ACC112 (cell line): ENCODE data around the gene CAPN7.
"Not testable (repeated sequence)": the region's sequence is repeated elsewhere in the genome, so short reads cannot be mapped to it uniquely, and the experiment has no call there.

Source experiments
- H2AFZ ChIP-seq: fragments of 200-600 bp; sonication (generic); one replicate; pipeline ENCODE4 v1.6.0; 2017; ENCODE audit warnings: antibody characterized with exemption, low read length; ENCODE audit not compliant: unreplicated experiment
- H3K27ac ChIP-seq: fragments of 200-600 bp; sonication (generic); 2 replicates; pipeline ENCODE4 v1.5.1; 2014; ENCODE audit warnings: low read depth, mild to moderate bottlenecking, antibody characterized with exemption, low read length, moderate library complexity
- H3K27me3 ChIP-seq: fragments of 200-600 bp; sonication (generic); 2 replicates; pipeline ENCODE4 v1.6.1; 2014; ENCODE audit warnings: mild to moderate bottlenecking, antibody characterized with exemption, low read length, moderate library complexity, mixed read lengths; ENCODE audit not compliant: insufficient read depth
- H3K36me3 ChIP-seq: fragments of 200-600 bp; sonication (generic); 2 replicates; pipeline ENCODE4 v1.6.1; 2016; ENCODE audit warnings: mild to moderate bottlenecking, antibody characterized with exemption, low read length, moderate library complexity, mixed read lengths; ENCODE audit not compliant: insufficient read depth
- H3K4me1 ChIP-seq: fragments of 200-600 bp; sonication (generic); one replicate; pipeline ENCODE4 v1.6.1; 2016; ENCODE audit warnings: low read length, mixed read lengths; ENCODE audit not compliant: insufficient read depth, unreplicated experiment, control insufficient read depth
- H3K4me3 ChIP-seq: fragments of 200-600 bp; sonication (generic); 2 replicates; pipeline ENCODE4 v1.5.1; 2014; ENCODE audit warnings: mild to moderate bottlenecking, low read depth, low read length
- H3K79me2 ChIP-seq: fragments of 200-600 bp; sonication (generic); one replicate; pipeline ENCODE4 v1.6.0; 2016; ENCODE audit warnings: low read length; ENCODE audit not compliant: control insufficient read depth, unreplicated experiment, insufficient read depth

The CAPN7 gene

DNA sequence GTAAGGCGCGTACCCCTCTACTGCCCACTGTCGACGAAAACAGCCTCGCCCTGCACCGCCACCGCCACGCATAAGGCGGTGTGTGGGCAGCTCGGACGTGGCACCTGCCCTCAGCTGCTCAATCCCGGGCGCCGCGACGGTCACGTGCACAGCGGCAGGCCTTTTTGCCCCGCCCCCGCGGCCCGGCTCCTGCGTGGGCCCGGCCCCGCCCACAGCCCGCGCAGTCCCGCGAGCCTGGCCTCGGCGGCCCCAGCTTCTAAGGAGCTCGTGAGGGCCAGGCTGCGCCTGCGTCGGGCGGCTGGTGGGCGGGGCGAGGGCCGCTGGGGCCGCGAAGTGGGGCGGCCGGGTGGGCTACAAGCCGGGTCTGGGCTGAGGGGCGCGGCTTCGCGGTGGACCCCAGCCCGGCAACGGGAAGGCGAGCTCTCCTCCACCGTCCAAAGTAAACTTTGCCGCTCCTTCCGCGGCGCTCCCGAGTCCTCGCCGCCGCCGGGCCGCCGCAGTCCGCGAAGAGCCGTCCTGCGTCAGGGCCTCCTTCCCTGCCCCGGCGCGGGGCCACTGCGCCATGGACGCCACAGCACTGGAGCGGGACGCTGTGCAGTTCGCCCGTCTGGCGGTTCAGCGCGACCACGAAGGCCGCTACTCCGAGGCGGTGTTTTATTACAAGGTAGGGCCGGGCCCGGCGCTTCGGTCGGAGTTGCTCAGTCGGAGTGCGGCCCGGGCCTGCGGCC is at the start of gene CAPN7:
Gene CAPN7, plus strand, starts transcription at position 313 of the 728 bp plus-strand sequence. Its CDS starts 250 bp downstream, at position 563.
- H3K27me3 ChIP-seq = no peaks in the 10 kb centered on the region
- H3K36me3 ChIP-seq = no peaks in the 10 kb centered on the region
- peak within 1 kb of the TSS; percentile 73 for H3K27ac ChIP-seq
- peak within 1 kb of the TSS; percentile 100 for H3K4me3 ChIP-seq
- H2AFZ ChIP-seq = peak within 1 kb of the TSS; percentile 90
- peaks cover 42% of the 10 kb centered on the region for H3K79me2 ChIP-seq
- H3K4me1 ChIP-seq = peaks cover 17% of the 10 kb centered on the region

DNA sequence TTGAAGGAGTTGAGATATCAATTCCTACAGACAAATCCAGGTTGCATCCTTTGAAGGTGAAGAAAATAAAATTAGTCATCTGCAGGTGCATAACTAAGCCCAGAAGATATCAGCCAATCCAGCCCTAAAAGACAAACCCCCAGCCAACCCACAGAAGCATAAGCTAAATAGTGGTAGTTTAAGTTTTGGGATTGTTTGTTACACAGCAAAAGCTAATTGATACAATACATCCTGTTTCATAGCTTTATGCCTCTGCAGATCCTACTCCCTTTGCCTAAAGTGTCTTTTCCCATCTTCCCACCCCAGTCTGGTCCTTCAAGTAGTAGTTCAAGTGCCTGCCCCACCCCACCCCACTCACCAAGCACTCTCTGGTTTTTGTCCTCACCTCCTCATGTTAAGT is 48.6 kb upstream of the CAPN7 start:
- no peak overlapping the region for H2AFZ ChIP-seq
- H3K79me2 ChIP-seq = no peaks in the 10 kb centered on the region
- H3K27ac ChIP-seq = no peak overlapping the region
- H3K4me1 ChIP-seq = no peaks in the 10 kb centered on the region
- H3K27me3 ChIP-seq = peaks cover 71% of the 10 kb centered on the region
- no peaks in the 10 kb centered on the region for H3K36me3 ChIP-seq
- no peak overlapping the region for H3K4me3 ChIP-seq

- Histone ChIP-seq H3K4me1 (no peaks in the 10 kb centered on the region), H3K27ac (no peak overlapping the region), H2AFZ (no peak overlapping the region), H3K4me3 (no peak overlapping the region), H3K27me3 (peaks cover 52% of the 10 kb centered on the region), H3K79me2 (no peaks in the 10 kb centered on the region), H3K36me3 (no peaks in the 10 kb centered on the region)
Observed at GRCh38 chr3:15159501-15160136, 46.4 kb upstream of the CAPN7 start.

DNA sequence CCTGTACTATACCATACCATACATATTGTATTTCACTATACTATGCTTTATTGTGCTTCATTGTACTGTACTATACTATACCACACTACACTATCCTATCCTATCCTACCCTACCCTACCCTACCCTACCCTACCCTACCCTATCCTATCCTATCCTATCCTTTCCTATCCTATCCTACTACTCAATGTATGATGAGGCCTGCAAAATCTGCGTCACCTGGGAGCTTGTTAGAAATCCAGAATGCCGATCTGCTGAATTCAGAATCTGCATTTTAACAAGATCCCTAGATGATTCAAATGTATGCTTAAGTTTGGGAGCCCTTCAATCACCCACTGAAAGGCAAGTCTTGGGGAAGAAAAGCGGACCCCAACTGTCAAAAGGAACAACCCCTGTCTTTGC is 45.4 kb upstream of the CAPN7 start:
- Histone ChIP-seq H3K4me3 (no peak overlapping the region), H3K27ac (no peak overlapping the region), H3K27me3 (peaks cover 48% of the 10 kb centered on the region), H3K36me3 (no peaks in the 10 kb centered on the region), H2AFZ (no peak overlapping the region), H3K79me2 (no peaks in the 10 kb centered on the region), H3K4me1 (no peaks in the 10 kb centered on the region)

DNA sequence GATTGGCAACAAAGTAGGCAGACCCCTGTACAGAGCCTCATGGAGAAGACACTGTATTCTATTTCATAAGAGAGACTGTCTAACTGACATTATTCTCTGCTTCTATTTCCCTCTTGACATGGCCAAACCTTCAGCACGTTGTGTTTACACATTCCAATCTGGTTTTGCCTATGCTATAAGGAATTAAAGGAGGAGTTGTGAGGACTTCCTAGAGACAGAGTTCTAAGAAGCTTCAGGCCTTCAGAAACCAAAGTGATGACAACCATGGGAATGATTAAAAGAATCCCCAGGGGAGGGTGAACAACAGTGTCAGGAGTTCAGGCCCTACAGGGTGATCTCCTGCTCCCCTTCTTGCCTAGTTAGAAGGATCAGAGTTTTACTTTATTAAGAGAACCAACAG is 44.9 kb upstream of the CAPN7 start:
- peaks cover 43% of the 10 kb centered on the region for H3K27me3 ChIP-seq
- H2AFZ ChIP-seq = no peak overlapping the region
- H3K4me1 ChIP-seq = no peaks in the 10 kb centered on the region
- no peaks in the 10 kb centered on the region for H3K36me3 ChIP-seq
- H3K79me2 ChIP-seq = no peaks in the 10 kb centered on the region
- no peak overlapping the region for H3K4me3 ChIP-seq
- no peak overlapping the region for H3K27ac ChIP-seq

GRCh38 chr3:15163656-15164055 is 42.4 kb upstream of the CAPN7 start:
- not testable (repeated sequence) for H3K36me3 ChIP-seq, H2AFZ ChIP-seq, H3K4me3 ChIP-seq, H3K4me1 ChIP-seq, H3K27ac ChIP-seq, H3K79me2 ChIP-seq
- H3K27me3 ChIP-seq = peaks cover 30% of the 10 kb centered on the region

DNA sequence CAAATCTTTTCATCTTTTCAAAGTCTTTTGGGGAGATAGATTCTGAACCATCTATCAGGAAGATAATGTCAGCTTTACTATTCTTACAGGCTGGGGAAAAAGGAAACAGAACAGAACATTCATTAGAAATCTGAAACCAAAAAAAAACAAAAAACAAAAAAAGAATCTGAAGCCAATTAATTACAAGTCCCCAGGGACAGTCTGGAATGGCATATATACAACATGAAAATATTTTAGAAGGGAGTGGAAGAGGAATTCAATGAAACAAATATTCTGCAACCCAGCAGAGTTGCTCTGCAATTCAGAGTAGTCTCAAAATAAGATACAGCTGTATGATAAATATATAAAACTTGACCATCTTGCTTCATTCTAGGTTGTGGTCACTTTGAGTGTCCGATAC is 41.7 kb upstream of the CAPN7 start:
- H2AFZ ChIP-seq = no peak overlapping the region
- H3K79me2 ChIP-seq = no peaks in the 10 kb centered on the region
- no peaks in the 10 kb centered on the region for H3K36me3 ChIP-seq
- H3K27ac ChIP-seq = no peak overlapping the region
- no peak overlapping the region for H3K4me3 ChIP-seq
- H3K27me3 ChIP-seq = peaks cover 27% of the 10 kb centered on the region
- no peaks in the 10 kb centered on the region for H3K4me1 ChIP-seq

- H3K4me3 ChIP-seq = no peak overlapping the region
- no peaks in the 10 kb centered on the region for H3K4me1 ChIP-seq
Observed at GRCh38 chr3:15165061-15165460, 41.0 kb upstream of the CAPN7 start.

GRCh38 chr3:15166391-15166790 is 39.7 kb upstream of the CAPN7 start:
- H3K4me1 ChIP-seq, H2AFZ ChIP-seq, H3K79me2 ChIP-seq, H3K36me3 ChIP-seq, H3K27ac ChIP-seq, H3K4me3 ChIP-seq: not testable (repeated sequence)
- H3K27me3 ChIP-seq = peaks cover 34% of the 10 kb centered on the region

More at GRCh38 chr3:15165061-15165460, 41.0 kb upstream of the CAPN7 start:
- Histone ChIP-seq H3K27ac (no peak overlapping the region), H3K79me2 (no peaks in the 10 kb centered on the region), H3K36me3 (no peaks in the 10 kb centered on the region), H3K27me3 (peaks cover 31% of the 10 kb centered on the region), H2AFZ (no peak overlapping the region)

- Histone ChIP-seq H3K79me2 (no peaks in the 10 kb centered on the region), H3K27me3 (peaks cover 73% of the 10 kb centered on the region), H3K4me3 (no peak overlapping the region), H2AFZ (no peak overlapping the region), H3K27ac (no peak overlapping the region), H3K4me1 (no peaks in the 10 kb centered on the region), H3K36me3 (no peaks in the 10 kb centered on the region)
Observed at GRCh38 chr3:15171096-15171495, 35.0 kb upstream of the CAPN7 start.

- H2AFZ ChIP-seq = no peak overlapping the region
- no peaks in the 10 kb centered on the region for H3K36me3 ChIP-seq
- H3K79me2 ChIP-seq = no peaks in the 10 kb centered on the region
- peaks cover 84% of the 10 kb centered on the region for H3K27me3 ChIP-seq
- H3K27ac ChIP-seq = no peak overlapping the region
- no peaks in the 10 kb centered on the region for H3K4me1 ChIP-seq
- H3K4me3 ChIP-seq = no peak overlapping the region
Observed at GRCh38 chr3:15172806-15173205, 33.2 kb upstream of the CAPN7 start.
